GM12878 (cell line): ENCODE data around the gene HLA-DMA. TPM values are rescaled to one million over a fixed set of nuclear protein-coding genes. Genes with fewer than 3 reads are reported as not detected.

Experiments used
- ASH2L ChIP-seq: fragments of 300-600, 200-600 bp; sonication (generic); IDR thresholded peaks from 2 replicates; pipeline ENCODE4 v1.6.1; 2017; ENCODE audit warnings: low read depth, mild to moderate bottlenecking, borderline replicate concordance
- BCL11A ChIP-seq: IDR thresholded peaks from 2 replicates; pipeline ENCODE4 v1.6.1; 2011; ENCODE audit warnings: low read depth, low read length
- BHLHE40 ChIP-seq, 2 experiments: fragments of 450-650 bp in 1 of 2; IDR thresholded peaks; 2 replicates each; pipeline ENCODE4 v1.6.1; 2011 to 2017; ENCODE audit warnings: low read depth in 2 of 2, borderline replicate concordance in 1 of 2, improper control_type of control experiment in 1 of 2, low read length in 1 of 2, mild to moderate bottlenecking in 1 of 2
- BMI1 ChIP-seq: fragments of 450-650 bp; IDR thresholded peaks from 2 replicates; pipeline ENCODE4 v1.6.1; 2016; ENCODE audit warnings: mild to moderate bottlenecking, moderate library complexity, borderline replicate concordance
- CBX5 ChIP-seq: sonication (generic); IDR thresholded peaks from 2 replicates; pipeline ENCODE4 v1.6.1; 2016; ENCODE audit warnings: low read depth, moderate library complexity, mild to moderate bottlenecking, inconsistent platforms
- CEBPB ChIP-seq, 2 experiments: fragments of 150-350 bp in 1 of 2; IDR thresholded peaks; 2 replicates each; pipeline ENCODE4 v1.6.1; 2012 to 2014; ENCODE audit warnings: low read depth in 2 of 2, low read length in 2 of 2, borderline replicate concordance in 1 of 2, inconsistent platforms in 1 of 2
- CREB1 ChIP-seq: IDR thresholded peaks from 2 replicates; pipeline ENCODE4 v1.6.1; 2012; ENCODE audit warnings: low read depth, mild to moderate bottlenecking, inconsistent platforms
- CREM ChIP-seq: IDR thresholded peaks from 2 replicates; pipeline ENCODE4 v1.6.1; 2014; ENCODE audit warnings: antibody characterized with exemption, low read depth
- CUX1 ChIP-seq: IDR thresholded peaks from 2 replicates; pipeline ENCODE4 v1.6.1; 2012; ENCODE audit warnings: improper control_type of control experiment, low read depth, low read length; ENCODE audit not compliant: insufficient replicate concordance
- LARP7 ChIP-seq: fragments of 450-650 bp; IDR thresholded peaks from 2 replicates; pipeline ENCODE4 v1.6.1; 2017; ENCODE audit warnings: mild to moderate bottlenecking
- MLLT1 ChIP-seq: fragments of 450-650 bp; IDR thresholded peaks from 2 replicates; pipeline ENCODE4 v1.6.1; 2016; ENCODE audit warnings: mild to moderate bottlenecking
- NR2F1 ChIP-seq: fragments of 450-650 bp; conservative IDR thresholded peaks from 2 replicates; pipeline ENCODE4 v1.6.1; 2017; ENCODE audit warnings: mild to moderate bottlenecking
- POLR2A ChIP-seq: IDR thresholded peaks from 2 replicates; pipeline ENCODE4 v1.6.1; 2011; ENCODE audit warnings: low read depth, mild to moderate bottlenecking, low read length
- POLR2AphosphoS2 ChIP-seq: IDR thresholded peaks from 2 replicates; pipeline ENCODE4 v1.6.1; 2011; ENCODE audit warnings: low read depth, mild to moderate bottlenecking, low read length, improper control_type of control experiment, moderate library complexity
- SREBF1 ChIP-seq: IDR thresholded peaks from 2 replicates; pipeline ENCODE4 v1.6.1; 2012; ENCODE audit warnings: mild to moderate bottlenecking, low read length
- TAF1 ChIP-seq: IDR thresholded peaks from 2 replicates; pipeline ENCODE4 v1.6.1; 2011; ENCODE audit warnings: mild to moderate bottlenecking, low read depth, low read length, borderline replicate concordance
- TBL1XR1 ChIP-seq: IDR thresholded peaks from 2 replicates; pipeline ENCODE4 v1.6.1; 2012; ENCODE audit warnings: low read depth, low read length, improper control_type of control experiment
- YY1 ChIP-seq: IDR thresholded peaks from 2 replicates; pipeline ENCODE4 v1.6.1; 2011; ENCODE audit warnings: low read depth, mild to moderate bottlenecking, low read length
- ZBED1 ChIP-seq: IDR thresholded peaks from 2 replicates; pipeline ENCODE4 v1.6.1; 2016; ENCODE audit warnings: borderline replicate concordance
- ZNF207 ChIP-seq: fragments of 450-650 bp; IDR thresholded peaks from 2 replicates; pipeline ENCODE4 v1.6.1; 2014; ENCODE audit warnings: antibody characterized with exemption, mild to moderate bottlenecking, borderline replicate concordance
- ZSCAN29 ChIP-seq: fragments of 450-650 bp; IDR thresholded peaks from 2 replicates; pipeline ENCODE4 v1.6.1; 2017; ENCODE audit warnings: mild to moderate bottlenecking, moderate library complexity
- polyA plus RNA-seq, 11 experiments: library from polyadenylated mRNA; depleted of rRNA in 4 of 11; unstranded in 6 of 11; stranded (reverse) in 5 of 11; fragments of >200 nt; fragmentation: Nextera tagmentation in 4 of 11; fragmentation: Illumina TruSeq in 1 of 11; extraction: Ambion mirVana in 4 of 11; extraction: Trizol in 1 of 11; gene quantifications; 1 replicate in 1 of 11; 2 replicates in 10 of 11; pipeline versions ENCODE4 v1.2.1 to v1.2.3, GENCODE V29; 2011 to 2016; ENCODE audit warnings: inconsistent platforms in 2 of 11, missing spikeins in 2 of 11, low read depth in 1 of 11
- total RNA-seq, 4 experiments: library from RNA; depleted of rRNA in 3 of 4; stranded (reverse); fragments of >200 nt in 3 of 4; fragmentation: Illumina TruSeq in 1 of 4; extraction: Trizol in 1 of 4; gene quantifications; 2 replicates each; pipeline versions ENCODE4 v1.2.1 to v1.2.3, GENCODE V29; 2013 to 2021

Gene HLA-DMA
- total and polyA plus RNA-seq, 10 of the 15 experiments (the other 5 are each of a cell fraction or from before 2014, with no cell fraction given), result 177 to 552 (median 309) TPM

- TF ChIP-seq CUX1 (peak; percentile 20), POLR2AphosphoS2 (peak; percentile 39), ZNF207 (peak; percentile 82), BMI1 (no peak), CBX5 (no peak), YY1 (peak; percentile 86), NR2F1 (0 out of 2 replicates have a peak, but pooled peaks have one; percentile 7), LARP7 (peak; percentile 87), BCL11A (0 out of 2 replicates have a peak, but pooled peaks have one; percentile 31), TBL1XR1 (0 out of 2 replicates have a peak, but pooled peaks have one; percentile 1), ZBED1 (peak; percentile 29; the same call in 1 of the 2 replicates), CREB1 (no peak), CREM (peak; percentile 41; the same call in 1 of the 2 replicates), TAF1 (0 out of 2 replicates have a peak, but pooled peaks have one; percentile 36), ASH2L (peak; percentile 97), SREBF1 (0 out of 2 replicates have a peak, but pooled peaks have one; percentile 5), BHLHE40 (IDR thresholded peaks at IDR 0.05; ENCODE audit: borderline replicate concordance in 1 of 2, low read depth in 2 of 2, low read length in 1 of 2) (peak; percentile 73 to 81), ZSCAN29 (0 out of 2 replicates have a peak, but pooled peaks have one; percentile 44), CEBPB (IDR thresholded peaks at IDR 0.05; ENCODE audit: borderline replicate concordance in 1 of 2, low read depth in 2 of 2, low read length in 2 of 2) (no peak), POLR2A (peak; percentile 84), MLLT1 (peak; percentile 88)
Observed at GRCh38 chr6:32972353-32973143, 19.7 kb upstream of the HLA-DMA start (continued).
